ENCODE results near the gene GJC1. TPM values are rescaled to one million over a fixed set of nuclear protein-coding genes. Genes with fewer than 3 reads are reported as not detected.
A peak's percentile ranks its signal among the peaks of the same experiment; 100 is the strongest.

Gene GJC1
- polyA plus RNA-seq, 2 donors, result 0.83 to 1.2 TPM

- H3K36me3 ChIP-seq (ENCODE audit: control insufficient read depth in 2 of 2, insufficient read depth in 2 of 2, low read length in 1 of 2), result no peaks in the 10 kb centered on the region
- WGBS, 2 donors, result 84 to 85% methylated on average over 4 of the region's 4 CpGs
- no peaks in the 10 kb centered on the region for H3K4me1 ChIP-seq (ENCODE audit: control insufficient read depth in 2 of 2, insufficient read depth in 2 of 2, low read length in 1 of 2)
- H3K4me3 ChIP-seq (ENCODE audit: low read depth in 1 of 2, low read length in 2 of 2), result no peak overlapping the region
- peaks cover 0 to 2% of the 10 kb centered on the region in 2 donors for H3K9me3 ChIP-seq (ENCODE audit: control insufficient read depth in 2 of 2, insufficient read depth in 1 of 2, low read depth in 1 of 2, low read length in 1 of 2)
- H3K27ac ChIP-seq (ENCODE audit: low read depth in 2 of 2, low read length in 1 of 2), result no peak overlapping the region
- H3K27me3 ChIP-seq (ENCODE audit: control insufficient read depth in 1 of 2, insufficient read depth in 2 of 2, low read length in 2 of 2), result no peaks in the 10 kb centered on the region
These were observed 21.9 kb downstream of the GJC1 start for GRCh38 chr17:44808156-44808555.

GRCh38 chr17:44807817-44808155 lies 22.3 kb downstream of the GJC1 start:
- Histone ChIP-seq H3K27me3 (ENCODE audit: control insufficient read depth in 1 of 2, insufficient read depth in 2 of 2, low read length in 2 of 2) (no peaks in the 10 kb centered on the region), H3K9me3 (ENCODE audit: control insufficient read depth in 2 of 2, insufficient read depth in 1 of 2, low read depth in 1 of 2, low read length in 1 of 2) (peaks cover 0 to 2% of the 10 kb centered on the region in 2 donors), H3K4me3 (ENCODE audit: low read depth in 1 of 2, low read length in 2 of 2) (no peak overlapping the region), H3K4me1 (ENCODE audit: control insufficient read depth in 2 of 2, insufficient read depth in 2 of 2, low read length in 1 of 2) (no peaks in the 10 kb centered on the region), H3K27ac (ENCODE audit: low read depth in 2 of 2, low read length in 1 of 2) (no peak overlapping the region), H3K36me3 (ENCODE audit: control insufficient read depth in 2 of 2, insufficient read depth in 2 of 2, low read length in 1 of 2) (no peaks in the 10 kb centered on the region)
- 61 to 65% methylated on average over 3 of the region's 3 CpGs for WGBS, 2 donors

- H3K4me3 ChIP-seq (ENCODE audit: low read depth in 1 of 2, low read length in 2 of 2), result no peak overlapping the region
- peaks cover 0 to 2% of the 10 kb centered on the region in 2 donors for H3K9me3 ChIP-seq (ENCODE audit: control insufficient read depth in 2 of 2, insufficient read depth in 1 of 2, low read depth in 1 of 2, low read length in 1 of 2)
- H3K27ac ChIP-seq (ENCODE audit: low read depth in 2 of 2, low read length in 1 of 2), result no peak overlapping the region
- WGBS, 2 donors, result 70 to 86% methylated on average over 4 of the region's 4 CpGs
- no peaks in the 10 kb centered on the region for H3K36me3 ChIP-seq (ENCODE audit: control insufficient read depth in 2 of 2, insufficient read depth in 2 of 2, low read length in 1 of 2)
- H3K27me3 ChIP-seq (ENCODE audit: control insufficient read depth in 1 of 2, insufficient read depth in 2 of 2, low read length in 2 of 2), result no peaks in the 10 kb centered on the region
- no peaks in the 10 kb centered on the region for H3K4me1 ChIP-seq (ENCODE audit: control insufficient read depth in 2 of 2, insufficient read depth in 2 of 2, low read length in 1 of 2)
These were observed 22.8 kb downstream of the GJC1 start for GRCh38 chr17:44807093-44807816.

GRCh38 chr17:44804302-44805089 lies 25.6 kb downstream of the GJC1 start:
- WGBS, 2 donors, result 81 to 86% methylated on average over 10 of the region's 10 CpGs
- H3K36me3 ChIP-seq (ENCODE audit: control insufficient read depth in 2 of 2, insufficient read depth in 2 of 2, low read length in 1 of 2), result no peaks in the 10 kb centered on the region
- peaks cover 0 to 2% of the 10 kb centered on the region in 2 donors for H3K9me3 ChIP-seq (ENCODE audit: control insufficient read depth in 2 of 2, insufficient read depth in 1 of 2, low read depth in 1 of 2, low read length in 1 of 2)
- no peak overlapping the region for H3K4me3 ChIP-seq (ENCODE audit: low read depth in 1 of 2, low read length in 2 of 2)
- H3K4me1 ChIP-seq (ENCODE audit: control insufficient read depth in 2 of 2, insufficient read depth in 2 of 2, low read length in 1 of 2), result no peaks in the 10 kb centered on the region
- H3K27me3 ChIP-seq (ENCODE audit: control insufficient read depth in 1 of 2, insufficient read depth in 2 of 2, low read length in 2 of 2), result no peaks in the 10 kb centered on the region
- peak overlapping the region in 1 of 2 donors; percentile 39 for H3K27ac ChIP-seq (ENCODE audit: low read depth in 2 of 2, low read length in 1 of 2)

GRCh38 chr17:44801880-44802279 lies 28.2 kb downstream of the GJC1 start:
- H3K27me3 ChIP-seq (ENCODE audit: control insufficient read depth in 1 of 2, insufficient read depth in 2 of 2, low read length in 2 of 2), result no peaks in the 10 kb centered on the region
- no peaks in the 10 kb centered on the region for H3K36me3 ChIP-seq (ENCODE audit: control insufficient read depth in 2 of 2, insufficient read depth in 2 of 2, low read length in 1 of 2)
- 86 to 89% methylated on average over 5 of the region's 5 CpGs for WGBS, 2 donors
- no peak overlapping the region for H3K27ac ChIP-seq (ENCODE audit: low read depth in 2 of 2, low read length in 1 of 2)
- no peaks in the 10 kb centered on the region for H3K4me1 ChIP-seq (ENCODE audit: control insufficient read depth in 2 of 2, insufficient read depth in 2 of 2, low read length in 1 of 2)
- peaks cover 0 to 2% of the 10 kb centered on the region in 2 donors for H3K9me3 ChIP-seq (ENCODE audit: control insufficient read depth in 2 of 2, insufficient read depth in 1 of 2, low read depth in 1 of 2, low read length in 1 of 2)
- no peak overlapping the region for H3K4me3 ChIP-seq (ENCODE audit: low read depth in 1 of 2, low read length in 2 of 2)

- H3K4me1 ChIP-seq (ENCODE audit: control insufficient read depth in 2 of 2, insufficient read depth in 2 of 2, low read length in 1 of 2), result no peaks in the 10 kb centered on the region
- H3K36me3 ChIP-seq (ENCODE audit: control insufficient read depth in 2 of 2, insufficient read depth in 2 of 2, low read length in 1 of 2), result no peaks in the 10 kb centered on the region
- no peaks in the 10 kb centered on the region for H3K9me3 ChIP-seq (ENCODE audit: control insufficient read depth in 2 of 2, insufficient read depth in 1 of 2, low read depth in 1 of 2, low read length in 1 of 2)
- H3K27ac ChIP-seq (ENCODE audit: low read depth in 2 of 2, low read length in 1 of 2), result peak overlapping the region in 1 of 2 donors; percentile 41
- H3K27me3 ChIP-seq (ENCODE audit: control insufficient read depth in 1 of 2, insufficient read depth in 2 of 2, low read length in 2 of 2), result no peaks in the 10 kb centered on the region
- H3K4me3 ChIP-seq (ENCODE audit: low read depth in 1 of 2, low read length in 2 of 2), result no peak overlapping the region
- 56 to 71% methylated on average over 2 of the region's 2 CpGs for WGBS, 2 donors
These were observed 31.7 kb downstream of the GJC1 start for GRCh38 chr17:44798356-44798755.

GRCh38 chr17:44797802-44798201 lies 32.3 kb downstream of the GJC1 start:
- Histone ChIP-seq H3K27me3 (ENCODE audit: control insufficient read depth in 1 of 2, insufficient read depth in 2 of 2, low read length in 2 of 2) (no peaks in the 10 kb centered on the region), H3K4me3 (ENCODE audit: low read depth in 1 of 2, low read length in 2 of 2) (no peak overlapping the region), H3K4me1 (ENCODE audit: control insufficient read depth in 2 of 2, insufficient read depth in 2 of 2, low read length in 1 of 2) (no peaks in the 10 kb centered on the region), H3K9me3 (ENCODE audit: control insufficient read depth in 2 of 2, insufficient read depth in 1 of 2, low read depth in 1 of 2, low read length in 1 of 2) (no peaks in the 10 kb centered on the region), H3K27ac (ENCODE audit: low read depth in 2 of 2, low read length in 1 of 2) (peak overlapping the region; percentile 41 to 66), H3K36me3 (ENCODE audit: control insufficient read depth in 2 of 2, insufficient read depth in 2 of 2, low read length in 1 of 2) (no peaks in the 10 kb centered on the region)
- 73 to 80% methylated on average over 11 of the region's 11 CpGs for WGBS, 2 donors

- Histone ChIP-seq H3K4me3 (ENCODE audit: low read depth in 1 of 2, low read length in 2 of 2) (no peak overlapping the region), H3K36me3 (ENCODE audit: control insufficient read depth in 2 of 2, insufficient read depth in 2 of 2, low read length in 1 of 2) (no peaks in the 10 kb centered on the region), H3K9me3 (ENCODE audit: control insufficient read depth in 2 of 2, insufficient read depth in 1 of 2, low read depth in 1 of 2, low read length in 1 of 2) (no peaks in the 10 kb centered on the region), H3K27me3 (ENCODE audit: control insufficient read depth in 1 of 2, insufficient read depth in 2 of 2, low read length in 2 of 2) (no peaks in the 10 kb centered on the region), H3K4me1 (ENCODE audit: control insufficient read depth in 2 of 2, insufficient read depth in 2 of 2, low read length in 1 of 2) (no peaks in the 10 kb centered on the region), H3K27ac (ENCODE audit: low read depth in 2 of 2, low read length in 1 of 2) (no peak overlapping the region)
- WGBS, 2 donors, result 83 to 85% methylated on average over 9 of the region's 9 CpGs
These were observed 33.4 kb downstream of the GJC1 start for GRCh38 chr17:44796731-44797130.

GRCh38 chr17:44795928-44796327 lies 34.2 kb downstream of the GJC1 start:
- Histone ChIP-seq H3K9me3 (ENCODE audit: control insufficient read depth in 2 of 2, insufficient read depth in 1 of 2, low read depth in 1 of 2, low read length in 1 of 2) (no peaks in the 10 kb centered on the region), H3K4me3 (ENCODE audit: low read depth in 1 of 2, low read length in 2 of 2) (no peak overlapping the region), H3K4me1 (ENCODE audit: control insufficient read depth in 2 of 2, insufficient read depth in 2 of 2, low read length in 1 of 2) (no peaks in the 10 kb centered on the region), H3K36me3 (ENCODE audit: control insufficient read depth in 2 of 2, insufficient read depth in 2 of 2, low read length in 1 of 2) (no peaks in the 10 kb centered on the region), H3K27ac (ENCODE audit: low read depth in 2 of 2, low read length in 1 of 2) (peak overlapping the region; percentile 41 to 68), H3K27me3 (ENCODE audit: control insufficient read depth in 1 of 2, insufficient read depth in 2 of 2, low read length in 2 of 2) (no peaks in the 10 kb centered on the region)
- 74 to 77% methylated on average over 10 of the region's 10 CpGs for WGBS, 2 donors
